ENCODE results near the gene TBL1X.
"Not testable (repeated sequence)": the region's sequence is repeated elsewhere in the genome, so short reads cannot be mapped to it uniquely, and the experiment has no call there.

Gene TBL1X

DNA sequence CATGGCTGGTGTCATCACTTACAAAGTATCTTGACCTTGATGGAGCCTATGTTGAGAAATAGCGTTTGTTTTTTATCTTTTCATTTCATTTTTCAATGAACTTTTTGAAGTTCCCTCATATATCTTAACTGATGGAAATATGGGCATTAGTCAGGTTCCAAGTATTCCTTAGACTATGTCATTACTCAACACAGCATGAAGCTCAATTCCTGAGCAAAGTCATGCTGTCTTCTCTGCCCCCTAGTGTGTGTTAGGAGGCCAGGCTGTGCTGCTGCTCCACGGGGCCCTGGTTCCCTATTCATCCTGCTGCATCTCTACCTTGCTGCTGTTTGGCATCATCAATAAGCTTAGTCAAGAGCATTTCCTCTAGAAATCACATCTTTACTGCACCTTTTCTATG lies 259.9 kb downstream of the TBL1X start:
- DNase-seq, result no peak

DNA sequence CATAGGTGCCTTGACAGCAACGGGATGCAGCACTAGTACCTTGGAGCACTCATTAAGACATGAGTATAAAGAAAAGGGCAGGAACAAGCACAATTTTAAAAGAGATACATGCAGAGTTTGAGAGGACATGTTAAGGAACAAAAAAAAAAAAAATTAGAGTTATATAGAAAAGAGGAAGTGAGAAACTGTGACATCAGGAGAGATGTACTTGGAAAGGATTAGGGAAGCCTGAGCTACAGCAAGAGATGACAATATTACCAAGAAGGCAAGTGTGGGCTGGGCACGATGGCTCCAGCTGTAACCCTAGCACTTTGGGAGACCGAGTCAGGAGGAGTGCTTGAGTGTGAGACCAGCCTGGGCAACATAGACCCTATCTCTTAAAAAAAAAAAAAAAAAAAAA lies 263.4 kb downstream of the TBL1X start:
- no peak for DNase-seq

- DNase-seq, result no peak
Observed at GRCh38 chrX:9729171-9729885, 264.5 kb downstream of the TBL1X start.

GRCh38 chrX:9730078-9730477 lies 265.2 kb downstream of the TBL1X start:
- DNase-seq, result no peak

- DNase-seq, result no peak
Observed at GRCh38 chrX:9730752-9731151, 265.9 kb downstream of the TBL1X start.

GRCh38 chrX:9737363-9737762 lies 272.5 kb downstream of the TBL1X start:
- no peak for DNase-seq

DNA sequence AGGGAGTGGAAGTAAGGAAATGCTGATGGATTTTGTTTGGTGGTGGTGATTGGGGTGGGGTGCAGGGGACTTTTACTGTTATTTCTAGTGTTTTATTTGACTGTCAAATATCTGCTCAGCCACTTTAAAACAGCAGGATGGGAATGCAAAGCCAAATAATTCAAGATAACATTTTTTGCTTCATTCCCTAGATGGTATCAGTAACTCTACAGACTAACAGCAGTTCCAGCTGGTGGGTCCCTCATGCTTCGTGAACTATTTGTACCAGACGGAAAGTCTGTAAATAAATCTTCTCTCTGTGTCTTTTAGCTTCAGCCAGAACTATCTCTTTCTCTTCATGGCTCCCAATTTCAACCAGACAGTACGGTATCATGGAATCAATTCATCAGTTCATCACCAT lies 273.3 kb downstream of the TBL1X start:
- no peak for DNase-seq

DNA sequence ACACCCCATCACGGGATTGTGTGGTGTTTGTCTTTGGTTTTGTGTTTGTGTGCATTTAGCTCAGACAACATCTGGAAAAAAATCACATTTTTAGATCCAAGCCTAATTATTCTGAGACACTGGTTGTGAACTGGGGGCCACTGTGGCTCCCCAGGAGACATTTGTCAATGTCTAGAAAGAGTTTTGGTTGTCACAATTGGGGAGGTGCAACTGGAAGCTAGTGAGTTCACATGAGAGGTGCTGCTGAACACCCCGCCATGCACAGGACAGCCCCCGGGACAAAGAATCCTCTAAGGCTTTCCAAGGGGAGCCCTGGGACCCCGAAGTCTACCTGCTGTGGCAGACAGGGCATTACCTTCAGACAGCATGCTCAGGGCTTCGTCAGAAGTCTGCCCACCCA lies 274.3 kb downstream of the TBL1X start:
- DNase-seq, result no peak

DNA sequence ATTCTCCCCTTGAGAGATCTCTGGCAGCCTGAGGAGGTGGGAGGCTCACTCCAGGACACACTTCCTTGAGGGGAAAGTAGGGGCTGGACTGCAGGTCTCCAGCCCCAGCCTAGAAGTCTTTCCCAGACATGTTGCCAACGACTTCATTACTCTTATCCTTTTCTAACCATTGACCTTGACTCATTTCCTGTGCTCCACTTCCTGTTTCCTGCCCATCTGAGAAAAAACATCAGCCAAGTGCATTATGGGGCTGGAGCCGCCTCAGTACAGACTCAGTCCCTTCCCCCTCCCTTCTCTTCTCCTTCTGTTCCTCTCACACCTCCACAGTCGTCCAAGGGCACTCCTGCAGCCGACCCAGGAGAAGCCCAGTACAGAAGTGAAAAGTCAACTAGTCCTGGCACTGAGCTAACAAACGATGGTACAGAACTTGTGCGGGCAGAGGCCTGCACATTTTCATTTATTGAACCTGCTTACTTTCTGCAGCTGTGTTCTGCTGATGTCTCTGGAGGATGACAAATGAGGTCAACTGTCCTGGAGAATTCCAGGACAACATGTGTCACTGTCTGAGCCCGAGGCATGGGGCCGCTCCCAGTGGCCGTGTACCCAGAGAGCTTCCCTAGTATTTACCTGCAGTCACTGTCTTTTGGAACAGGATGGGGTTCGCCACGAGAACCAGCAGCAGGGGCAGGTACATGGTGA lies 280.7 kb downstream of the TBL1X start:
- no peak for DNase-seq

DNA sequence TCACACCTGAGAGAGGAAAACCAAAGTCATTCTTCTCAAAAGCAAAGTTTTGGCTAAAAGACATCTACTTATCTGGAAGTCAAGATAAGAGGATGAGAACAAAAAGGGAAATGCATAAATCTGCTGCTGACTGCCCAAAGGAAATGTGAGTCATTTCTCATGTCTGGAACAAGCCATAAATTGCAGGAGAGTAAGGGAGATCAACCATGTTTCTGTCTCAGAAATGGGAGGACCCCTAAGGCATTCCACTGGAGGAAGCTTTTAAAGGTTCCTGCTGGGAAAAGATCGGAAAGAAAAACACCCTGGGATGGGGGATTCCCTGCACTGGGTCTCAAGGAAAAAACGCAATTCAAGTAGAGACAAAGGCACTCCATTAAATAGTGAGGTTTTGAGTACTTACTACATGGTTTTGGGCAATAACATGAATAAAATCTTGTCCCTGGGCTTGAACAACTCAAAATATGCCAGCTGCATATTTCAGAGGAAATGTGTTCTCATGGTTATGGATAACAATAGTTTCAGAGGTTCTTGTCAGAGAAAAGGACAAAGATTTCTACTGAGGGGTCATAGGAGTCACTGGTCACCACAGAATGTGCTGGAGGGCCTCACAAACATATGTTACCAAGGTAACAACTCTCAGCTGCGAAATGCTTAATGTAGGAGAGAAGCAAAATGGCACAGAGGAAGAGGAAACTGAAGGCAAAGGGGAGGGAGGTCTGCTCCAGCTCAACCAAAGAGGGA lies 281.5 kb downstream of the TBL1X start:
- peak; percentile 15 for DNase-seq

DNA sequence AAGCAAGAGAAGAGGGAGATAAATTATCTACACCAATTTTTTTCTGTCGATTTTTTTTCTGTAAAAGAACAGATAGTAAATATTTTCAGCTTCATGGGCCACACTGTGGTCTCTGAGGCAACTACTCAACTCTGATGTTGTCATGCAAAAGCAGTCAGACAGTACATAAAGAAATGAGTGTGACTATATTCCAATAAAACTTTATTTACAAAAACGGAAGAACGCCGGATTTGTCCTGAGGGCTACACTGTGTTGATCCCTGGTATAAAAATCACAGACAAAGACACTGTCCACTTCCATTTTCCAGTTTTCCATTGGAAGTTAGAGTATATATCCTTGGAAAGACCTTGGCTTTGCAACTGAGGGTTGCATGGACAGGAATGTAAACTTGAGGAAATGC lies 282.8 kb downstream of the TBL1X start:
- DNase-seq, result no peak

DNA sequence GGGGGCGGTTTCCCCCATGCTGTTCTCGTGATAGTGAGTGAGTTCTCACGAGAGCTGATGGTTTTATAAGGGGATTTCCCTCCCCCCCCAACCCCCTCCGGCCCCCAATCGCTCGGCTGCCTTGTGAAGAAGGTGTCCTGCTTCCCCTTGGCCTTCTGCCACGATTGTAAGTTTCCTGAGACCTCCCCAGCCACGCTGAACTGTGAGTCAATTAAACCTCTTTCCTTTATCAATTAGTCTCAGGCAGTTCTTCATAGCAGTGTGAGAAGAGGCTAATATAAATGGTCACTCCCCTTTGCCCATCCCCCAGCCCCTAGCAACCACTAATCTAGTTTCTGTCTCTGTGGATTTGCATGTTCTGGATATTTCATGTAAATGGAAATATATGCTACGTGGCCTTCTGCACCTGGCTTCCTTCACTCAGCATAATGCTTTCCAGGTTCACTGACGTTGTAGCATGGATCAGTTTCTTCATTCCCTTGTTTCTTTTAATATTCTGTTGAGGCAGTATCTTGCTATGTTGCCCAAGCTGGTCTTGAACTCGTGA lies 284.4 kb downstream of the TBL1X start:
- no peak for DNase-seq

DNA sequence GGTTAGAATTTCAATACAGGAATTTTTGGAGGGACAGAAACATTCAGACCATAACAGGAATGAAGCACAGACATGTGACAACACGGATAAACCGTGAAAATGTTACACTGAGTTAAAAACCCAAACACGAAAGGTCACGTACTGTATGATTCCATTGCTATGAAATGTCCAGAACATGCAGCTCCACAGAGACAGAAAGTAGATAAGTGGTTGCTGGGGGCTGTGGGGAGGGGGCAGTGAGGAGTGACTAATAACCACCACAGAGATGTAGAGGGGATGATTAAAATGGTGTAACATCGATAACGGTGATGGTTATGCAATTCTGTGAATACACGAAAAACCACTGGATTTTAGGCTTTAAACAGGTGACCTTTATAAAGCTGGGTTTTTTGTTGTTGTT lies 292.5 kb downstream of the TBL1X start:
- no peak for DNase-seq

GRCh38 chrX:9758021-9758638 lies 293.3 kb downstream of the TBL1X start:
- DNase-seq, result no peak

DNA sequence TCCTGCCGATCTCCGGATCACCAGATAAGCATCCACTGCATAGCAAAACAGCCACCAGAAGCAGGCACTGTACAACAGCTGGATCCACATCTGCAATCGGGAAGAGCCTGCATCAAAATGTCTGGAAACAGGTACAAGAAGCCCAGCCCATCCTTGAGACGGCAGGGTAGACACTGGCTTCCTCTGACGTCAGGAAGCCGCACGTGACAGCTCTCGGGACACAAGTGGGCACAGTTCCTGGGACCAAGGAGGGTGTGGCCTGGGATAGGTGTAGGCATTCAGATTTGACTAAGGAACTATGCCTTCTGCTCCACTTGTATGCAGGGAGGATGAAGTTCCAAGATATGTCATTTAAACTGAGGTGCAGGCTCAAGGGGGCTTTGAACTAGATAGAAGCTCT lies 294.5 kb downstream of the TBL1X start:
- no peak for DNase-seq

DNA sequence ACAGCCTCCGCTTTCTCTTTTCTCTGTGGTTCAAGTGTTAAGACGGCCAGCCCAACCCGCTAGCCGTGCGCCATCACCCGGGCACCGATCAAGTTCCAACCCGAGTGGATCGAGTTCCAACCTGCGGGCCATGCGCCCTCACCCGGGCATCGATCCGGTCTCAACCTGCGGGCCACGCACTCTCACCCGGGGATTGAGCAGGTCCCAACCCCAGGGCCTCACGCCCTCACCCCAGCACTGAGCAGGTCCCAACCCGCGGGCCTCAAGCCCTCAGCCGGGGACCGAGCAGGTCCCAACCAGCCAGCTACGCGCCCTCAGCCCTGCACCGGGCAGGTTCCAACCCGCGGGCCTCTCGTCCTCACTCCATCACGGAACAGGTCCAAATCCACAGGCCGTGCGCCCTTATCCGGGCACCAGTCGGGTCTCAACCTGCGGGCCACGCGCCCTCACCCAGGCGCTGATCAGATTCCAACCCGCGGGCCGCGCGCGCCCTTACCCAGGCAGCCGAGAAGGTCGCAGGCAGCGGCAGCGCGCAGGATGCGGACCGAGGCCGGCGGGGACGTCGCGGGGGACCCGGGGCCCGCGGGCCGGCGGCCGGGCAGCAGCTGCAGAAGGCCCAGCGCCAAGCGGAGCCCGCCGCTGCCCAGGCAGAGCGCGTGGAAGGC lies 300.3 kb downstream of the TBL1X start:
- no peak for DNase-seq

- DNase-seq, result no peak
Observed at GRCh38 chrX:9765737-9766097, 300.9 kb downstream of the TBL1X start, which contains the start of gene GPR143. Gene GPR143, minus strand, starts transcription at chrX:9765847. Its CDS starts 30 bp downstream, at chrX:9765817.

DNA sequence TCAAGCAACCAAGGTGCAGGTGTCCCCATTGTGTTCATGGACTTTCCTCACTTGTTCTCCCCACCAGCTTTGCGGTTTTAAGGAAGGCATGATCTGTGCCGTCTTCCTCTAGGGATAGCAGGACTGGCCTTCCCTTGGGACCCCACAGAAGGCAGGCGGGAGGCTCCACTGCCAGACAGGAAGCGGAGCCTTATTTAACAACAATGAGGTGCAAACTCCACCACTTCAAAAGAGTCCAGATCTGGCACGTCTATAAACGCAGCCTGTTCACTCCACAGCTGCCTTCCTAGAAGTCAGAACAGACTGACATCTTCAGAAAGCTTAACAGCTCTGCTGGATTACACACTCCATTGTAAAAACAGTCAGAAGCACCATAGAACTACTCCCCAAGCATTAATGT lies 302.5 kb downstream of the TBL1X start:
- no peak for DNase-seq

- DNase-seq, result not testable (repeated sequence)
Observed at GRCh38 chrX:9768321-9768839, 303.5 kb downstream of the TBL1X start.

GRCh38 chrX:9770319-9770718 lies 305.5 kb downstream of the TBL1X start:
- no peak for DNase-seq

DNA sequence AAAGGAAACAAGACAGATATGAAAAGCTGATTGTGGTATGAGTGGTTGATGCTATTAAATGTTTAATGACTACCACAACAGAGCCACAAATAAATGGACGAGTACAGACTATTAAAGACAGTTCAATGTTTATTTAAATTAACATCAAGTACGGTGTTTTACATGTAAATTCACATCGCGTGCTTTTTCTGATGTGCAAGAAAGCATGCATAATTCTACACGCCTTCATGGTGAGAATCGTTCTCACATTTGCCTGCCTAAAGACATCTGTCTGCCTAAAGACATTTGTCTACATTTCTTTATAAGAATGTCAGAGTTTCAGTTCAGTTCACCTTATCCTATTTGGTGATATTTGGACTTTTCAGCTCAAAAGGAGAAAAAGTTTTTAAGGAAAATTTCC lies 308.1 kb downstream of the TBL1X start:
- DNase-seq, result no peak

DNA sequence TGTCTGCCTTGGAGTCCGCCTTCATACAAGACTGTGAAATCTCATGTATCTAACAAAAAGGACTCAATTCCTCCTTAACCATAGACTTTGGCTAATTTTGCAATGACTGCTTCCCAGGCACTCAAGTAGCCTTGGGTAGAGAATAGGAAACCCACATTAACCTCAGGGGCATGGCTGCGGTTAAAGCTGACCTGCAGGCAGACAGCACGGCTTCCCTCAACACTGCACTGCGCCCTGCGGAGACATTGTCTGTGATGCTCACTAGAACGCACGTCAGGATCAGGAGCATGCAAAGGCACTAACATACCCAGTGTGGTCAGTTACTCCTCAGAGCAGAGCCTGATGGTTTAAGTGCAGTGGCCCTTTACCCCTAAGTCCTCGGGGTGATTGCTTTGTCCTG lies 311.1 kb downstream of the TBL1X start:
- no peak for DNase-seq
